SK-N-SH treated with all-trans-retinoic acid at 6 μM for 48 hours (cell line): ENCODE results near the gene NAT14.

ENCODE experiments used
- ATAC-seq: fragments of 200-7000 bp; cut with Tn5 transposase; 3 replicates; pipeline ENCODE4 v1.9.1; 2020; ENCODE audit warnings: mild to moderate bottlenecking, moderate library complexity
- ARNTL ChIP-seq: fragments of 450-650 bp; formaldehyde crosslinking; IDR thresholded peaks from 2 replicates; pipeline ENCODE4 v1.5.0; 2020; ENCODE audit warnings: low read depth, mild to moderate bottlenecking, moderate library complexity, borderline replicate concordance
- BACH2 ChIP-seq: fragments of 250-450 bp; sonication (Bioruptor Pico); IDR thresholded peaks from 2 replicates; pipeline ENCODE4 v1.9.0; 2021; ENCODE audit warnings: mild to moderate bottlenecking, borderline replicate concordance
- CREB5 ChIP-seq: fragments of 250-450 bp; sonication (Bioruptor Pico); IDR thresholded peaks from 2 replicates; pipeline ENCODE4 v1.5.1; 2020; ENCODE audit warnings: low read depth, mild to moderate bottlenecking, moderate library complexity
- CSDC2 ChIP-seq: fragments of 250-450 bp; sonication (Bioruptor Pico); IDR thresholded peaks from 2 replicates; pipeline ENCODE4 v1.5.0; 2020; ENCODE audit warnings: mild to moderate bottlenecking, moderate library complexity
- CSRNP3 ChIP-seq: fragments of 250-450 bp; sonication (Bioruptor Pico); IDR thresholded peaks from 2 replicates; pipeline ENCODE4 v1.5.1; 2021; ENCODE audit warnings: mild to moderate bottlenecking, moderate library complexity
- ESRRG ChIP-seq: fragments of 250-450 bp; sonication (Bioruptor Pico); IDR thresholded peaks from 2 replicates; pipeline ENCODE4 v1.6.1; 2021; ENCODE audit warnings: mild to moderate bottlenecking
- GLIS3 ChIP-seq: fragments of 250-450 bp; sonication (Bioruptor Pico); IDR thresholded peaks from 2 replicates; pipeline ENCODE4 v1.5.0; 2020; ENCODE audit warnings: mild to moderate bottlenecking, moderate library complexity
- OSR1 ChIP-seq: fragments of 250-450 bp; sonication (Bioruptor Pico); IDR thresholded peaks from 2 replicates; pipeline ENCODE4 v1.8.0; 2022; ENCODE audit warnings: moderate library complexity, mild to moderate bottlenecking, inconsistent platforms
- PATZ1 ChIP-seq: fragments of 250-450 bp; sonication (Bioruptor Pico); IDR thresholded peaks from 2 replicates; pipeline ENCODE4 v1.8.0; 2020; ENCODE audit warnings: mild to moderate bottlenecking, moderate library complexity, borderline replicate concordance
- POU6F1 ChIP-seq: fragments of 250-450 bp; sonication (Bioruptor Pico); IDR thresholded peaks from 2 replicates; pipeline ENCODE4 v1.8.0; 2021; ENCODE audit warnings: low read depth, mild to moderate bottlenecking, moderate library complexity, borderline replicate concordance
- PPARA ChIP-seq: fragments of 250-450 bp; sonication (Bioruptor Pico); IDR thresholded peaks from 2 replicates; pipeline ENCODE4 v1.5.0; 2020; ENCODE audit warnings: mild to moderate bottlenecking, borderline replicate concordance
- RARB ChIP-seq: fragments of 250-450 bp; sonication (Bioruptor Pico); IDR thresholded peaks from 2 replicates; pipeline ENCODE4 v1.8.0; 2021; ENCODE audit warnings: mild to moderate bottlenecking, moderate library complexity
- SNAI2 ChIP-seq: fragments of 250-450 bp; sonication (Bioruptor Pico); IDR thresholded peaks from 2 replicates; pipeline ENCODE4 v1.5.0; 2020; ENCODE audit warnings: mild to moderate bottlenecking, moderate library complexity
- TCF4 ChIP-seq: fragments of 250-450 bp; sonication (Bioruptor Pico); IDR thresholded peaks from 2 replicates; pipeline ENCODE4 v1.8.0; 2021; ENCODE audit warnings: mild to moderate bottlenecking, moderate library complexity, borderline replicate concordance
- TOX ChIP-seq: fragments of 250-450 bp; sonication (Bioruptor Pico); IDR thresholded peaks from 2 replicates; pipeline ENCODE4 v1.8.0; 2021; ENCODE audit warnings: mild to moderate bottlenecking, moderate library complexity, borderline replicate concordance
- ZC3H10 ChIP-seq: fragments of 250-450 bp; sonication (Bioruptor Pico); IDR thresholded peaks from 2 replicates; pipeline ENCODE4 v1.5.1; 2021; ENCODE audit warnings: mild to moderate bottlenecking, moderate library complexity
- ZFP3 ChIP-seq: fragments of 250-450 bp; sonication (Bioruptor Pico); IDR thresholded peaks from 2 replicates; pipeline ENCODE4 v1.5.0; 2020; ENCODE audit warnings: mild to moderate bottlenecking, moderate library complexity
- ZFP30 ChIP-seq: fragments of 450-650 bp; formaldehyde crosslinking; IDR thresholded peaks from 2 replicates; pipeline ENCODE4 v1.5.0; 2022; ENCODE audit warnings: mild to moderate bottlenecking, moderate library complexity
- ZNF70 ChIP-seq: fragments of 450-650 bp; formaldehyde crosslinking; IDR thresholded peaks from 2 replicates; pipeline ENCODE4 v1.5.0; 2020; ENCODE audit warnings: mild to moderate bottlenecking, moderate library complexity
- ZNF8 ChIP-seq: fragments of 450-650 bp; formaldehyde crosslinking; IDR thresholded peaks from 2 replicates; pipeline ENCODE4 v1.5.0; 2020; ENCODE audit warnings: mild to moderate bottlenecking, moderate library complexity
- TF ChIP-seq, protein P1 (sequence below): fragments of 250-450 bp; sonication (Bioruptor Pico); IDR thresholded peaks from 2 replicates; pipeline ENCODE4 v1.5.0; 2020; ENCODE audit warnings: mild to moderate bottlenecking, moderate library complexity

NAT14 gene

GRCh38 chr19:55504981-55505380 is 20.0 kb downstream of the NAT14 start:
- no peak for ATAC-seq
- no peak for TF ChIP-seq TOX (CRISPR knock-in tag)
- TF ChIP-seq CSRNP3 (CRISPR knock-in tag), result no peak
- TF ChIP-seq, protein P1, sequence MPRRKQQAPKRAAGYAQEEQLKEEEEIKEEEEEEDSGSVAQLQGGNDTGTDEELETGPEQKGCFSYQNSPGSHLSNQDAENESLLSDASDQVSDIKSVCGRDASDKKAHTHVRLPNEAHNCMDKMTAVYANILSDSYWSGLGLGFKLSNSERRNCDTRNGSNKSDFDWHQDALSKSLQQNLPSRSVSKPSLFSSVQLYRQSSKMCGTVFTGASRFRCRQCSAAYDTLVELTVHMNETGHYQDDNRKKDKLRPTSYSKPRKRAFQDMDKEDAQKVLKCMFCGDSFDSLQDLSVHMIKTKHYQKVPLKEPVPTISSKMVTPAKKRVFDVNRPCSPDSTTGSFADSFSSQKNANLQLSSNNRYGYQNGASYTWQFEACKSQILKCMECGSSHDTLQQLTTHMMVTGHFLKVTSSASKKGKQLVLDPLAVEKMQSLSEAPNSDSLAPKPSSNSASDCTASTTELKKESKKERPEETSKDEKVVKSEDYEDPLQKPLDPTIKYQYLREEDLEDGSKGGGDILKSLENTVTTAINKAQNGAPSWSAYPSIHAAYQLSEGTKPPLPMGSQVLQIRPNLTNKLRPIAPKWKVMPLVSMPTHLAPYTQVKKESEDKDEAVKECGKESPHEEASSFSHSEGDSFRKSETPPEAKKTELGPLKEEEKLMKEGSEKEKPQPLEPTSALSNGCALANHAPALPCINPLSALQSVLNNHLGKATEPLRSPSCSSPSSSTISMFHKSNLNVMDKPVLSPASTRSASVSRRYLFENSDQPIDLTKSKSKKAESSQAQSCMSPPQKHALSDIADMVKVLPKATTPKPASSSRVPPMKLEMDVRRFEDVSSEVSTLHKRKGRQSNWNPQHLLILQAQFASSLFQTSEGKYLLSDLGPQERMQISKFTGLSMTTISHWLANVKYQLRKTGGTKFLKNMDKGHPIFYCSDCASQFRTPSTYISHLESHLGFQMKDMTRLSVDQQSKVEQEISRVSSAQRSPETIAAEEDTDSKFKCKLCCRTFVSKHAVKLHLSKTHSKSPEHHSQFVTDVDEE (CRISPR knock-in tag), result no peak
- no peak for TF ChIP-seq ESRRG (CRISPR knock-in tag)
- no peak for TF ChIP-seq ARNTL (CRISPR knock-in tag)
- no peak for TF ChIP-seq ZC3H10 (CRISPR knock-in tag)
- TF ChIP-seq PPARA (CRISPR knock-in tag), result no peak
- TF ChIP-seq BACH2 (CRISPR knock-in tag), result no peak
- no peak for TF ChIP-seq ZFP3 (CRISPR knock-in tag)
- no peak for TF ChIP-seq SNAI2 (CRISPR knock-in tag)
- no peak for TF ChIP-seq CSDC2
- no peak for TF ChIP-seq ZFP30
- TF ChIP-seq ZNF8 (CRISPR knock-in tag), result no peak
- no peak for TF ChIP-seq GLIS3 (CRISPR knock-in tag)
- no peak for TF ChIP-seq POU6F1
- TF ChIP-seq RARB, result no peak
- TF ChIP-seq CREB5, result no peak
- no peak for TF ChIP-seq TCF4
- no peak for TF ChIP-seq OSR1 (CRISPR knock-in tag)
- TF ChIP-seq, all 23 proteins: peak for 0

DNA sequence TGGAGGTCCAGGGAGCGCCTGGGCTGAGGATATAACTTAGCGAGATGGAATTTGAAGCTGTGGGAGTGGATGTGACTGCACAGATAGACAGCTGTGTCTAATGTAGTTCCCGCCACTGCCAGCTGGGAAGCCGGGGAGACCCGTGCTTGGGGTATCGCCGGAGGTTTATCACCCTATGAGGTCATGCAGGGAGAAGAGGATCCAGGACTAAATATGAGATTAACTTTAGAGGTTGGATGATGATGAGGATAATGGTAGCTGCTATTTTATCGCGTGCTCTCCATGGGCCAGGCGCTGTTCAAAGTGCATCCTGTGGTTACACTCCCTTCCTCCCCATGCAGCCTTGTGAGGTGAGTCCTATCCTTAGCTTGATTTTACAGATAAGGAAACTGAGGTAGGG is 23.1 kb downstream of the NAT14 start:
- no peak for ATAC-seq
- TF ChIP-seq PATZ1 (CRISPR knock-in tag) (no peak), TCF4 (no peak), OSR1 (CRISPR knock-in tag) (no peak), TOX (CRISPR knock-in tag) (no peak), ESRRG (CRISPR knock-in tag) (no peak), SNAI2 (CRISPR knock-in tag) (no peak), PPARA (CRISPR knock-in tag) (no peak), GLIS3 (CRISPR knock-in tag) (no peak), ZNF70 (no peak), POU6F1 (no peak), CSDC2 (no peak), CSRNP3 (CRISPR knock-in tag) (no peak), BACH2 (CRISPR knock-in tag) (no peak), ARNTL (CRISPR knock-in tag) (no peak), CREB5 (no peak), RARB (no peak), ZNF8 (CRISPR knock-in tag) (no peak), ZFP30 (no peak)
- TF ChIP-seq, protein P1 (CRISPR knock-in tag), result no peak
